SHP77 (cell line): Measurements from ENCODE around the gene AMZ1.

Experiments used
- DNase-seq, 2 experiments: peaks; one replicate each; lab custom pipeline; 2025; lab: John Stamatoyannopoulos, UW

AMZ1 gene

DNA sequence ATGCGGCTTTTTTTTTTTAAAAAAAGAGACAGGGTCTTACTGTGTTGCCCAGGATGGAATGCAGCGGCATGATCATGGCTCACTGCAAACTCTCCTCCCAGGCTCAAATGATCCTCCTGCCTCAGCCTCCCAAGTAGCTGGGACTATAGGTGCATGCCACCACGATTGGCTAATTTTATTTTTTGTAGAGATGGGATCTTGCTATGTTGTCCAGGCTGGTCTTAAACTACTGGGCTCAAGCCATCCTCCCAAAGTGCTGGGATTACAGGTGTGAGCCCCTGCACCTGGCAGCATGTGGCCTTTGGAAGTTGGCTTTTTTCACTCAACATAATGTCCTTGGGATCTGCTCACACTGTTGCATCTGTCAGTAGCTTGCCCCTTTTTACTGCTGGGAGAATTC lies 65.1 kb downstream of the AMZ1 start:
- no peak for DNase-seq

DNA sequence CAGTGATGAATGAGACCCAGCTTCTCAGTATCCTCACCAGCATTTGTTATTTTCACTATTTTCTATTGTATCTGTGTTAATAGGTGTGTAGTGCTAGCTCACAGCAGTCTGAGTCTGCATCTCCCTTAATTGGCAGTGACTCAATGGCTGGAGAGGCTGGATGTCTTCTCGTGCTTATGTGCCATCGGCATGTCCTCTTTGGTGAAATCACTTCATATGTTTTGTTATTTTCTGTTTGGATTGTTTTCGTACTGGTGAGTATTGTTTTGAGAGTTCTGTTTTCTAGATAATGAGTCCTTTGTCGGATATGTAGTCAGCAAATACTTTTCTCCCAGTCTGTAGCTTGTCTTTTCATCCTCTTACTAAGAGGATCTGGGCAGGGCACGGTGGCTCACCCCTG lies 66.1 kb downstream of the AMZ1 start:
- no peak for DNase-seq

DNA sequence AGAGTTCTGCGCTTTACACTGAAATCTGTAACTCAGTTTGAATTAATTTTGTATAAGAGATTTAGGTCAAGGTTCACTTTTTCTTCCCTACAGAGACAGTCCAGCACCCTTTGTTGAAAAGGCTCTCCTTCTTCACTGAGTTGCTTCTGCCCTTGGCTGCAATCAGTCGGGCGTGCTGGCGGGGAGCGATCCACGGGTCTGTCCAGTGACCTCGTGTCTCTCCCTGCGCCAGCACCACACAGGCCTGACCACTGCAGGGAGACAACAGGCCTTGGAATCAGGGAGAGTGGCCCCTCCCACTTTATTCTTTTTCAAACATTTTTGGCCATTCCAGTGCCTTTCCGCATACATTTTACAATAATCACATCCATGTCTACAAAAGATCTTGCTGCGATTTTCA lies 66.9 kb downstream of the AMZ1 start:
- DNase-seq, result no peak

DNA sequence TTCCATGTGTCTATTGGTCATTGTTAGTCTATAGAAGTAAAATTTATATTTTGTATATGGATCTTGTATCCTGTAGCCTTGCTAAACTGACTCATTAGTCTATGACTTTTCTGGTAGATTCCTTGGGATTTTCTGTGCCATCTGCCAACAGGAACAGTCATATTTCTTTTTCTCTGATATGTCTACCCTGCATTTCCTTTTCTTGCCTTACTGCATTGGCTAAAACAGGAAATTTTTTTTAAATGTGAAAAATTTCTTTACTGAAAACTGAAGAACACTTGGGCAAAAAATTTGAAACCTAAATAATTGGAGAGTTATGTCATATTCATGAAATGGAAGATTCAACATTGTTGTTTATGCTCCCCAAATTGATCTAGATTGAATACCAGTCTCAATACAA lies 67.5 kb downstream of the AMZ1 start:
- DNase-seq, result no peak

DNA sequence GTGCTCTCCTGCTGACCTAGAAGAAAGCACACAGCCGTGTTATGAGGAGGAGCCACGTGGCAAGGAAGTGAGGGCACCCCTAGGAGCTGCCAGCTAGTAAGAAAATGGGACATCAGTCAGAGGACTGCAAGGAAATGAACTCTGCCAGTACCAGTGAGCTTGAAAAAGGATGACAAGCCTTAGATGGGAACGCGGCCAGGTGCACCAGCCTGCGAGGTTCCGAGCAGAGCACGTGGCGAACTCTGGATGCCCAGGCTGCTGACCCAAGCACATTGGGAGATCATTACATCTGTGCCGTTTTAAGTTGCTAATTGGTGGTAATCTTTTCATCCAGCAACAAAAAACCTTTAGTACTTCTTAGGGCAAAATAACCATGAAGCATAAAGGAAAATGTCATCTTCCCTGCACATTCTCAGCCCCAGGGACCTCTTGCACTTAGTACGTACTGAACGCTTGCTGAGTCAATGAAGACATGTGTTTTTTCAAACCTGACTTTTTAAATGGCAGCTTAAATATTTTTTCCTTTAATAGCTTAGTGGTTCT lies 69.4 kb downstream of the AMZ1 start:
- peak; percentile 77 to 86 for DNase-seq

DNA sequence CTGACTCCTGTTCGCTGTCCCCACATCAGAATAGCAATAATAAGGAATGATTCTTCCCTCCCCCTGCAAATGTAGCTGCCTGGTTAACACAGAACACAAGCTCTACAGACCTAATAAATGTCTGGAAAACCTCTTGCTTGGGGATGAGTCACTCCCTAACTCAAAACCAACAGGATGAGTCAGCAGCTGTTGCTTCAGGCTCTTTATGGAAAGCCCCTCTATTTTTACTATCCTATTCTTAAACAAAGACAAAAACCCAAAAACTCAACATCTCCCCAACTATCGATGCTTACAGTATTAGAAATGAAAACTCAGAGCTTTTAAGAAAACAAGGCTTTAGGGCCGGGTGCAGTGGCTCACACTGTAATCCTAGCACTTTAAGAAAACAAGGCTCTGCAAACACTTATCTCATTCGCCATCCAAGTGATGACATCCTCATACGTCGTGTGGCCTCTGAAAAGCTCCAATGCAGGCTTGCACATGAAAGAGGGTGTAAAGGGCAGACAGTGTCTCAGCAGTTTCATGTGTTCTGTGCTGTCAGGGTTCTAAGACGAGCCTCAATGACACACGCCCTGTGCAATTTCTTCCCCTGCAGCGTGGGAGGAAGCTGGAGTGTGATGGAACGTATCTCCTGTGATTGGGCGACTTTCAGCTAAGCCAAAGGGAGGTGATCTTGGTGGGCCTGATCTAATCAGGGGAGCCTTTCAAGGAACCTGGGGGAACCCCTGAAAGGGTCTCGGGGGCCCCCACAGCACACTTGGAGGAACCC lies 70.1 kb downstream of the AMZ1 start:
- peak; percentile 98 to 99 for DNase-seq

DNA sequence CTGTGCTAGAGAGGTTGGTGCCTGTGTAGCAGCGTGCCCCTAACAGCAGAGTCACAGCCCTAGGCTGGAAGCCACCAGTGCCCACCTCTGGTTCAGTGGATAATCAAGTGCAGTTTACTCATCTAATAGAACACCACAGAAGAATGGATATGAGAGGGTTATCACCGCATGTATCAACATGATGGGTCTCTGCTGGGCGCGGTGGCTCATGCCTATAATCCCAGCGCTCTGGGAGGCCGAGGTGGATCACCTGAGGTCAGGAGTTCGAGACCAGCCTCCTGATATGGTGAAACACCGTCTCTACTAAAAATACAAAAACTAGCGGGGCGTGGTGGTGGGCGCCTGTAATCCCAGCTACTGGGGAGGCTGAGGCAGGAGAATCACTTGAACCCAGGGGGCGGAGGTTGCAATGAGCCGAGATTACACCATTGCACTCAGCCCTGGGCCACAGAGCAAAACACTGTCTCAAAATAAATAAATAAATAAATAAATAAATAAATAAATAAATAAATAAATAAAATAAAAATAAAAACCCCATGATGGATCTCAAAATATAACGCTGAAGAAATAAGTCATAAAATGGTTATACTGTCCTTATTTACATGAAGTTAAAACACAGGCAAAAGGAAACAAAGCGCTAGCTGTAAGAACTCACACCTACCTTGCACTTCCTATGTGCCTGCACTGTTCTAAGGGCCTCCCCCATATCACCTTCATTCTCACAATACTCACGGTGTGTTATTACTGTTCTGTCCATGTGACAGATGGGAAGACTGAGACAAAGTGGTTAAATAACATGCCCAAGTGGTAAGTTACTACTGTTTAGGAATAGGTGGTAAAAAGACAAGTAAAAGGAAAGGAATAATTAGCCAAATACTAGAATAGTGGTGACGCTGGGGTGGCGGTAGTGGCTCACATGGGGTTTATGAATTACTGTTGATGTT lies 70.9 kb downstream of the AMZ1 start:
- DNase-seq, result no peak

DNA sequence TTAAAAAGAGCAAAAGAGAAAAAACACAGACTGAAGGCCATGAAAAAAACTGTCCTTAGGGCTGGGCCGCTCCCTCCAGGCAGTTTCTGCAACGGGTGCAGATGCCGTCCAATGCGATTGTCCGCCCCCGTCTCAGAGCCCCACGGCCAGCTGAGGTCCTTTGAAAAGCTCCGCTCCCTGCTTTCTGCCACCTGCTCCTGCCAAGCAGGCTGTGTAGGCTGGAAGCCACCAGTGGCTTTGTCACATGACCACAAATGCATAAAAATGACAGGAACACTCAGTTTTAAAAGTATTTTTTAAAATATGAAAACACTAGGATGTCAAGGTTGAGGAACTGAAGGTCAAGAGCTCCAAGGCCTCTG lies 71.7 kb downstream of the AMZ1 start:
- DNase-seq, result peak; percentile 90 to 93

DNA sequence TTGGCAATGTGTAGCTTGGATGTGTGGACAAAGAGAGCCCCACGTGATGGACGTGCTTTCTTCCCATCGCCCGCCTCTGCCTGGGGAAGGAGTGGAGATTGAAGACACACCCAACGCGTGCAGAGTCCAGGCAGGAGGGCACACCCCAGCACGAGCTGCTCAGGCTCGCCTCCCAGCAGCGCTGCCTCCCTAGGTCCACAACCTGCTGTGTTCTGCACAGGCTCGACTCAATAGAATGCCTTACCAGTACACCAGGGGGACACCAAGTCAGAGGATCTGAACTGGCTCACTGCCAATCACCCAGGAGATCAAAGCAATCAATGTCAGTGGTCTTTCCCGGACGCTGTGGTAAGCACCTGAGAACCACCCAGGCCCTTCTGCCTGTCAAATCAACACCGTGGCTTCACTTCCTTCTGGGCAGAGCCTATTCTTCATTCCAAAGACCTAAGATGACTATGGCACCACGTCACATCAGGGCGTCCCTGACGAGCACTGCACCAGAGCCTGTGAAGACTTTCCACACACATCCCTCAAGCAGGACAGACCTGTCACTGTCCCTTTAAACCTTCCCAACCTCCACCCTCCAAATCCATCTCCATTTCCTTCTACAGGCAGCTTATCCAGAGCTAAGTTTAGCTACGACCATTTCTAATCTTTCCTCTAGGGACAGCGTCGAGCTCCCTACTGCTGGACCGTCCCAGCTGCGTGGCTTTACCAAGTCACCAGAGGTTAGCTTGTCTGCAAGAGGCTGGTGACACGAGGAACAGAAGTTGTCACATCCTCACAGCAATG lies 72.3 kb downstream of the AMZ1 start:
- peak; percentile 83 to 86 for DNase-seq

DNA sequence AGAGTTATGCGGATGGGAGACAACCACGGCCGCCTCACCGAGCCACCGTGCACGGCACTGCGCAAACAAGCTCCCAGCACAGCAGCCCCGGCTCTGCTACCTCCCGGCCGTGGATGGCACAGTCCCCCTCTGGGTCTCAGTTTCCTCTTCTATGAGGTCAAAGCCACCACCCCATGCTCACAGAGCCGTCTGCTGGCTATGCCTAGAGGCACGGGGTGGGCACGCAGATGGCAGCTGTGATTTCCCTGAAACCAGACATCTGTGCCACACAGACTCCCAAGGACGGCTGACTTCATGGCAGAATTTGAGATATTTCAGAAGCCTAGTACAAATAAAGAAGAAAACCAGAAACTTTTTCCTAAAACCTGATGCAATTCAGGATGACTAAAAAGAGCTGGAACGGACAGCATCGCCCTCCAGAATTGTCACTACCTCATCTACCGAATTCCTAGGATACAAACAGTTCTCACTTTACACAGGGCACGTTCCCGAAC lies 73.2 kb downstream of the AMZ1 start:
- no peak for DNase-seq

DNA sequence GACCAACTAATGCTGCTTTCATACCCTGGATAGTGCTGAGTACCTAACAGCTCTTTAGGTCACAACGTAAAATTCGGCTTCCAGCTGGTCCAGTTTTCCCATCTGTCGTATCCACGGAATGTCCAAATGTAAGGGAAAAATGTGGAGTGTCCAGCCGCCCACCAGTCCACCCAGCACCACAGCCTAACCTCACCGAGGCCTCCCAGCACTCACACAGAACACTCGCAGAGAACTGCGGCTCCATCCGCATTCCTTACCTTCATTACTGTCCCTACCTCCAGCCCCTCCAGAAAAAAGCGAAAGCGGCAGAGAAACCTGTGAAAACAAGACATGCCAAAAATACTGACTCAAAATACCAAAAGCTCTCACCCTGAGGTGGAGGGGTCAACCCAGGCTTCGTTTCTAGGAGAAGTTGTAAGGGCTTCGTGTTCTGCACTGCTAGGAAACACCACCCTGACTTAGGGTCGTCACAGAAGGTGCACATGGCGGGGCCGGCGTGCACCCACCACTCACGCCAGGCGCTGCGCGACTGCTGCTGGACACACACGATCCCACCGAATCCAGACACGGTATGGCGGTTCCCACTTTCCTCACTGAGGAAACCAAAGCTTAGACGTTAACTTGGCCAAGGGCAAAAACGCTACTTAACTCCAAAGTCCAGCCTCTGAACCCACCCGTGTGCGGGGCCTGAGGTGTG lies 73.9 kb downstream of the AMZ1 start:
- no peak for DNase-seq

DNA sequence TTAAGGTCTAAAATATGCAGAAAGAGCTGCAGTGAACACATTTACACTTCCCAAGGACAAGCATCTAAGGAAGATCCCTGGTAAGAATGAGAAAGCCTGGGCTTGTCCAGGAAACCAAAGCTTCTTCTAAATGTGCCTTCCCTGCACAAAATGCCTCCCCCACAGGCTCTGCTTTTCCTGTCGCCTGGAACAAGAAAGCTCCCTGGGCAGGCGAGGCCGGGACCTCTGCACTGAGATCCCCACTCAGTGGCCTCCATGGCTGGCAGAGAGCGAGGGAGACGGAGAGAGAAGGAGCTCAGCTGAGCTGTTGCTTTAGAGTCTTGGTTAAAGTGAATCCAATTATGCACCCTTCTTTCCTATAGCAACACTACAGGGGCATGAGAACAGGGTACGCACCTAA lies 75.6 kb downstream of the AMZ1 start:
- DNase-seq, result no peak

DNA sequence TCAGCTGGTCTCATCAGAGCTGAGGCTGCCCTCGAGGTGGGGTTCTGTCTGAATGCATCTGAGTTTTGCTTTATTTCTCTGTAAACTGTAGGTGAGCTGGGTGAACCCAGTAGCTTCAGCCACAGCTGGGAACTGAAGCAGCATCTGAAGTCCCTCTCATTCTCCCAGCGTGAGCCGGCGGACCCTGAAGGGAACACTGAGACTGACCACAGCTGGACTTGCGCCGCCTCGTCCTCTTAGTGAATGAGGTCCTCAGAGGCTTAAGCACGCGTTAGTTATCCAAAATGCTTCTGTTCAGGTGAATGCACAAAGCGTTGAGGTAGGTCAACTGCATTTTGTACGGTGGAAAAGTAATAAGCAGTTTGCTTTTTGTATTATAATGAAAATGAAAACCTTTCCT lies 76.6 kb downstream of the AMZ1 start:
- no peak for DNase-seq
